Gastroesophageal sphincter (tissue), 4 donors: ENCODE results near the gene PCP2. TPM values are rescaled to one million over a fixed set of nuclear protein-coding genes. Genes with fewer than 3 reads are reported as not detected.

Experiments used
- ATAC-seq: fragments of 150-250 bp; one replicate; pipeline ENCODE4 v1.9.1; 2016; ENCODE audit warnings: mild to moderate bottlenecking, moderate library complexity
- H3K27ac ChIP-seq, 4 donors: fragments of 200-600 bp; sonication (generic) in 3 of 4; 1 replicate in 3 of 4; 2 replicates in 1 of 4; pipeline ENCODE4 v1.5.1; 2016 to 2019
- H3K27me3 ChIP-seq: fragments of 200-600 bp; sonication (generic); one replicate; pipeline ENCODE4 v1.5.1; 2019
- H3K36me3 ChIP-seq, 2 donors: fragments of 200-600 bp; sonication (generic); one replicate each; pipeline ENCODE4 v1.5.1; 2019; ENCODE audit warnings: control low read depth in 1 of 2
- H3K4me1 ChIP-seq, 3 donors: fragments of 200-600 bp; sonication (generic); 1 replicate in 2 of 3; 2 replicates in 1 of 3; pipeline ENCODE4 v1.5.1; 2016 to 2019; ENCODE audit warnings: control low read depth in 2 of 3
- H3K4me3 ChIP-seq, 2 donors: fragments of 200-600 bp; sonication (generic); one replicate each; pipeline ENCODE4 v1.5.1; 2019; ENCODE audit warnings: mild to moderate bottlenecking in 1 of 2, moderate library complexity in 1 of 2
- H3K9me3 ChIP-seq, 3 donors: fragments of 200-600 bp; sonication (generic); one replicate each; pipeline ENCODE4 v1.5.1; 2017 to 2019; ENCODE audit warnings: control low read depth in 2 of 3
- CTCF ChIP-seq, 4 experiments: fragments of 200-600 bp in 2 of 4; fragments of 450-650 bp in 2 of 4; sonication (generic) in 1 of 4; IDR thresholded peaks; one replicate each; pipeline ENCODE4 v1.5.1; 2017 to 2019; ENCODE audit warnings: antibody characterized with exemption in 4 of 4, mild to moderate bottlenecking in 2 of 4, moderate library complexity in 2 of 4
- EP300 ChIP-seq: sonication (generic); formaldehyde crosslinking; IDR thresholded peaks from one replicate; pipeline ENCODE4 v1.6.1; 2017; ENCODE audit warnings: antibody characterized with exemption, mild to moderate bottlenecking
- POLR2A ChIP-seq, 2 donors: fragments of 450-650 bp; IDR thresholded peaks; one replicate each; pipeline ENCODE4 v1.6.1; 2017; ENCODE audit warnings: antibody characterized with exemption in 2 of 2, mild to moderate bottlenecking in 2 of 2, moderate library complexity in 1 of 2
- POLR2AphosphoS5 ChIP-seq: sonication (generic); formaldehyde crosslinking; IDR thresholded peaks from one replicate; pipeline ENCODE4 v1.6.1; 2017; ENCODE audit warnings: antibody characterized with exemption
- WGBS, 2 donors: methylation state at CpG; one replicate each; pipeline ENCODE4 v1.1.5; 2018; ENCODE audit warnings: low coverage in 1 of 2; 5-methylcytosine and 5-hydroxymethylcytosine counted together
- total RNA-seq, 4 donors: library from RNA; depleted of rRNA; stranded (reverse); fragments of >200 nt; gene quantifications; one replicate each; pipeline ENCODE4 v1.1.0, GENCODE V29; 2016

The PCP2 gene
- total RNA-seq, 4 donors from 2014 or later = not detected

- Histone ChIP-seq H3K36me3 (peaks cover 0 to 70% of the 10 kb centered on the region in 2 donors), H3K27me3 (no peaks in the 10 kb centered on the region), H3K27ac (no peak overlapping the region), H3K4me3 (no peak overlapping the region), H3K9me3 (no peaks in the 10 kb centered on the region), H3K4me1 (no peaks in the 10 kb centered on the region)
- 60 to 69% methylated on average over 1 to 3 of the region's 21 CpGs for WGBS, 2 donors
- no peak for TF ChIP-seq CTCF (IDR thresholded peaks at IDR 0.05)
- no peak for TF ChIP-seq POLR2A (IDR thresholded peaks at IDR 0.05)
- TF ChIP-seq POLR2AphosphoS5 = no peak
- no peak for TF ChIP-seq EP300
- ATAC-seq = no peak
These were observed 14.6 kb downstream of the PCP2 start for GRCh38 chr19:7618771-7619510.

- H3K36me3 ChIP-seq = peaks cover 0 to 64% of the 10 kb centered on the region in 2 donors
- no peak for ATAC-seq
- no peaks in the 10 kb centered on the region for H3K27me3 ChIP-seq
- H3K4me1 ChIP-seq = no peaks in the 10 kb centered on the region
- 29 to 46% methylated on average over 2 to 3 of the region's 4 CpGs for WGBS, 2 donors
- no peak overlapping the region for H3K27ac ChIP-seq
- TF ChIP-seq POLR2A (IDR thresholded peaks at IDR 0.05) (no peak), CTCF (IDR thresholded peaks at IDR 0.05) (no peak), EP300 (no peak), POLR2AphosphoS5 (no peak)
- no peaks in the 10 kb centered on the region for H3K9me3 ChIP-seq
- no peak overlapping the region for H3K4me3 ChIP-seq
These were observed 15.2 kb downstream of the PCP2 start for GRCh38 chr19:7618348-7618747.

- no CpG with 5 or more reads among the region's 28 CpGs for WGBS, 2 donors
These were observed 15.8 kb downstream of the PCP2 start for GRCh38 chr19:7617735-7618134.

GRCh38 chr19:7617172-7617571, 16.3 kb downstream of the PCP2 start:
- no peaks in the 10 kb centered on the region for H3K27me3 ChIP-seq
- peaks cover 0 to 52% of the 10 kb centered on the region in 2 donors for H3K36me3 ChIP-seq
- ATAC-seq = no peak
- no peak overlapping the region for H3K27ac ChIP-seq
- TF ChIP-seq CTCF (IDR thresholded peaks at IDR 0.05) (no peak), EP300 (no peak), POLR2A (IDR thresholded peaks at IDR 0.05) (no peak), POLR2AphosphoS5 (no peak)
- H3K4me1 ChIP-seq = no peaks in the 10 kb centered on the region
- 90 to 100% methylated on average over 1 to 7 of the region's 12 CpGs for WGBS, 2 donors
- no peak overlapping the region for H3K4me3 ChIP-seq
- no peaks in the 10 kb centered on the region for H3K9me3 ChIP-seq

More at GRCh38 chr19:7617735-7618134, 15.8 kb downstream of the PCP2 start:
- Histone ChIP-seq H3K27me3 (no peaks in the 10 kb centered on the region), H3K27ac (no peak overlapping the region), H3K36me3 (peaks cover 0 to 58% of the 10 kb centered on the region in 2 donors), H3K4me1 (no peaks in the 10 kb centered on the region), H3K4me3 (no peak overlapping the region), H3K9me3 (no peaks in the 10 kb centered on the region)
- TF ChIP-seq POLR2AphosphoS5 (no peak), POLR2A (IDR thresholded peaks at IDR 0.05) (no peak), EP300 (no peak), CTCF (IDR thresholded peaks at IDR 0.05) (no peak)
- no peak for ATAC-seq
